SU-DHL-6 (cell line): ENCODE results near the gene ENDOV.

Experiments
- H2AFZ ChIP-seq: fragments of 200-600 bp; sonication (generic); 2 replicates; pipeline ENCODE4 v1.6.1; 2014; ENCODE audit warnings: low read depth, mild to moderate bottlenecking, moderate library complexity, mixed read lengths, antibody characterized with exemption, low read length; ENCODE audit not compliant: severe bottlenecking
- H3F3A ChIP-seq: fragments of 200-600 bp; shearing (Covaris generic); 2 replicates; pipeline ENCODE4 v1.6.0; 2016; ENCODE audit warnings: antibody characterized with exemption, mild to moderate bottlenecking; ENCODE audit not compliant: insufficient read depth
- H3K27ac ChIP-seq: fragments of 200-600 bp; sonication (generic); 2 replicates; pipeline ENCODE4 v1.5.1; 2016; ENCODE audit warnings: low read depth, mild to moderate bottlenecking, low read length, moderate library complexity, mixed read lengths
- H3K27me3 ChIP-seq: fragments of 200-600 bp; sonication (generic), shearing (Covaris generic); 2 replicates; pipeline ENCODE4 v1.6.0; 2014; ENCODE audit warnings: mild to moderate bottlenecking, low read length
- H3K36me3 ChIP-seq: fragments of 200-600 bp; sonication (generic); 2 replicates; pipeline ENCODE4 v1.6.1; 2014; ENCODE audit warnings: mild to moderate bottlenecking, low read length, mixed read lengths
- H3K4me2 ChIP-seq: fragments of 300-600, 200-600 bp; shearing (Covaris generic), sonication (generic); 2 replicates; pipeline ENCODE4 v1.6.0; 2014; ENCODE audit warnings: low read length, low read depth, mild to moderate bottlenecking; ENCODE audit not compliant: poor library complexity, severe bottlenecking
- H3K4me3 ChIP-seq: fragments of 200-600 bp; sonication (generic); 2 replicates; pipeline ENCODE4 v1.5.1; 2014; ENCODE audit warnings: antibody characterized with exemption, low read length, mild to moderate bottlenecking, mixed read lengths; ENCODE audit not compliant: insufficient read depth, poor library complexity, severe bottlenecking
- H3K79me2 ChIP-seq: fragments of 200-600 bp; sonication (generic); 2 replicates; pipeline ENCODE4 v1.6.1; 2014; ENCODE audit warnings: mild to moderate bottlenecking, low read length, moderate library complexity; ENCODE audit not compliant: insufficient read depth
- H3K9ac ChIP-seq: fragments of 200-600 bp; sonication (generic); 2 replicates; pipeline ENCODE4 v1.7.0; 2014; ENCODE audit warnings: mild to moderate bottlenecking, low read length
- H3K9me2 ChIP-seq: fragments of 200-600 bp; sonication (generic); replicated peaks from 2 replicates; pipeline ENCODE4 v1.6.1; 2014; ENCODE audit warnings: low read length; ENCODE audit not compliant: insufficient read depth
- H3K9me3 ChIP-seq: fragments of 200-600 bp; sonication (generic); 2 replicates; pipeline ENCODE4 v1.6.1; 2014; ENCODE audit warnings: low read length, mixed read lengths; ENCODE audit not compliant: insufficient read depth
- H4K20me1 ChIP-seq: fragments of 200-600 bp; sonication (generic); 2 replicates; pipeline ENCODE4 v1.6.1; 2014; ENCODE audit warnings: low read depth, mild to moderate bottlenecking, antibody characterized with exemption, low read length, moderate library complexity, mixed read lengths
- EZH2phosphoT487 ChIP-seq: fragments of 200-600 bp; sonication (generic), shearing (Covaris generic); conservative IDR thresholded peaks from 2 replicates; pipeline ENCODE4 v1.6.1; 2018; ENCODE audit warnings: mild to moderate bottlenecking, antibody characterized with exemption, low read length, moderate library complexity, mixed read lengths
- TF ChIP-seq, protein P1 (sequence below): fragments of 200-600 bp; sonication (generic); IDR thresholded peaks from one replicate; pipeline ENCODE4 v1.5.1; 2017; ENCODE audit warnings: antibody characterized with exemption, mild to moderate bottlenecking, low read length, moderate library complexity; ENCODE audit not compliant: insufficient read depth, poor library complexity, severe bottlenecking

ENDOV gene

DNA sequence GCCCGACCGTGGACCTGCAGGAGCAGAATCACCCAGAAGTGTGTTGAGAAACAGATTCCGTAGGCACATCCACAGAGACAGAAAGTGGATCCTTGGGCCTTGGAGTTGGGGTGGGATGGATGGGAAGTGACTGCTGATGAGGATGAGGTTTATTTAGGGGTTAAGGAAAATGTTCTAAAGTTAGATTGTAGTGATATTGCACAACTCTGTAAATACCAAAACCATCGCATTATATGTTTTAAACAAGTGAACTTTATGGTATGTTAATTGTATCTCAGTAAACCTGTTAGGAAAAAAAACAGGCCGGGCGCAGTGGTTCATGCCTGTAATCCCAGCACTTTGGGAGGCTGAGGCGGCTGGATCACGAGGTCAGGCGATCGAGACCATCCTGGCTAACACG is 3.6 kb downstream of the ENDOV start:
- Histone ChIP-seq H3K36me3 (no peaks in the 10 kb centered on the region), H3K4me3 (no peak overlapping the region), H3K9me3 (no peaks in the 10 kb centered on the region), H3F3A (no peaks in the 10 kb centered on the region), H3K9ac (no peak overlapping the region), H2AFZ (no peak overlapping the region), H3K27ac (no peak overlapping the region), H4K20me1 (no peaks in the 10 kb centered on the region), H3K79me2 (no peaks in the 10 kb centered on the region), H3K9me2 (no peaks in the 10 kb centered on the region), H3K27me3 (no peaks in the 10 kb centered on the region), H3K4me2 (no peak overlapping the region)
- no peak for TF ChIP-seq EZH2phosphoT487
- TF ChIP-seq, protein P1, sequence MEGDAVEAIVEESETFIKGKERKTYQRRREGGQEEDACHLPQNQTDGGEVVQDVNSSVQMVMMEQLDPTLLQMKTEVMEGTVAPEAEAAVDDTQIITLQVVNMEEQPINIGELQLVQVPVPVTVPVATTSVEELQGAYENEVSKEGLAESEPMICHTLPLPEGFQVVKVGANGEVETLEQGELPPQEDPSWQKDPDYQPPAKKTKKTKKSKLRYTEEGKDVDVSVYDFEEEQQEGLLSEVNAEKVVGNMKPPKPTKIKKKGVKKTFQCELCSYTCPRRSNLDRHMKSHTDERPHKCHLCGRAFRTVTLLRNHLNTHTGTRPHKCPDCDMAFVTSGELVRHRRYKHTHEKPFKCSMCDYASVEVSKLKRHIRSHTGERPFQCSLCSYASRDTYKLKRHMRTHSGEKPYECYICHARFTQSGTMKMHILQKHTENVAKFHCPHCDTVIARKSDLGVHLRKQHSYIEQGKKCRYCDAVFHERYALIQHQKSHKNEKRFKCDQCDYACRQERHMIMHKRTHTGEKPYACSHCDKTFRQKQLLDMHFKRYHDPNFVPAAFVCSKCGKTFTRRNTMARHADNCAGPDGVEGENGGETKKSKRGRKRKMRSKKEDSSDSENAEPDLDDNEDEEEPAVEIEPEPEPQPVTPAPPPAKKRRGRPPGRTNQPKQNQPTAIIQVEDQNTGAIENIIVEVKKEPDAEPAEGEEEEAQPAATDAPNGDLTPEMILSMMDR, result no peak

- Histone ChIP-seq H3K9me2 (no peaks in the 10 kb centered on the region), H4K20me1 (no peaks in the 10 kb centered on the region), H3K36me3 (no peaks in the 10 kb centered on the region), H3K27ac (no peak overlapping the region), H3K9ac (no peak overlapping the region), H3K4me2 (no peak overlapping the region), H3K4me3 (no peak overlapping the region), H2AFZ (no peak overlapping the region), H3K79me2 (no peaks in the 10 kb centered on the region), H3K27me3 (no peaks in the 10 kb centered on the region), H3F3A (no peaks in the 10 kb centered on the region), H3K9me3 (no peaks in the 10 kb centered on the region)
- no peak for TF ChIP-seq EZH2phosphoT487
- TF ChIP-seq, protein P1, result no peak
These were observed 4.3 kb downstream of the ENDOV start for GRCh38 chr17:80419255-80419654.

- no peaks in the 10 kb centered on the region for H3K27me3 ChIP-seq
- no peak overlapping the region for H3K4me3 ChIP-seq
- no peak overlapping the region for H3K4me2 ChIP-seq
- H3F3A ChIP-seq, result no peaks in the 10 kb centered on the region
- H2AFZ ChIP-seq, result no peak overlapping the region
- no peaks in the 10 kb centered on the region for H3K36me3 ChIP-seq
- no peaks in the 10 kb centered on the region for H4K20me1 ChIP-seq
- no peaks in the 10 kb centered on the region for H3K79me2 ChIP-seq
- TF ChIP-seq, protein P1, result no peak
- no peak for TF ChIP-seq EZH2phosphoT487
- H3K9ac ChIP-seq, result no peak overlapping the region
- no peaks in the 10 kb centered on the region for H3K9me3 ChIP-seq
- H3K9me2 ChIP-seq, result no peaks in the 10 kb centered on the region
- H3K27ac ChIP-seq, result no peak overlapping the region
These were observed 6.6 kb downstream of the ENDOV start for GRCh38 chr17:80421381-80422090.
